Stimulated activated naive CD4-positive, alpha-beta T cell treated with Interleukin-2 at 50 U/mL for 16 hours (primary cell): ENCODE measurements around the gene PLEKHD1.
"Not testable (repeated sequence)": the region's sequence is repeated elsewhere in the genome, so short reads cannot be mapped to it uniquely, and the experiment has no call there.

Source experiments
- DNase-seq: peaks from one replicate; lab custom pipeline; 2025; lab: John Stamatoyannopoulos, UW

PLEKHD1 gene

GRCh38 chr14:69484444-69485314 is at the start of gene PLEKHD1:
PLEKHD1 (plus strand) TSS chr14:69484728; CDS start chr14:69484966, 238 bp downstream.
- DNase-seq: no peak

DNA sequence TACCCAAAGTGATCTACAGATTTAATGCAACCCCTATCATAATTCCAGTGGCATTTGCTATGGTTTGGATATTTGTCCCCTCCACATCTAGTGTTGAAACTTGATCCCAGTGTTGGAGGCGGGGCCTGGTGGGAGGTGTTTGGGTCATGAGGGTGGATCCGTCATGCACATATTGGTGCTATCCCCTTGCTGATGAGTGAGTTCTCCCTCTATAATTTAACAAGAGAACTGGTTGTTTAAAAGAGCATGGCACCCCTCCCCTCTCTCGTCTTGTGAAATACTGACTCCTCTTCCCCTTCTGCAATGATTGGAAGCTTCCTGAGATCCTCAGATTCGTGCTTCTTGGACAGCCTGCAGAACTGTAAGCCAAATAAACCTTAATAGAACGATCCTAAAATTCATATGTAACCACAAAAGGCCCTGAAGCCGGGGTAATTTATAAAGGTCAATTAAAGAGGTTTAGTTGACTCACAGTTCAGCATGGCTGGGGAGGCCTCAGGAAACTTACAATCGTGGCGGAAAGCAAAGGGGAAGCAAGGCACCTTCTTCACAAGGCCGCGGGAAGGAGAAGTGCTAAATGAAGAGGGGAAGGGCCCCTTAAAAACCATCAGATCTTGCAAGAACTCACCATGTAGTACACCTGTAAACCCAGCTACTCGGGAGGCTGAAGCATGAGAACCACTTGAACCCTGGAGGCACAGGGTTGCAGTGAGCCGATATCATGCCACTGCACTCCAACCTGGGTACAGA is 44.8 kb upstream of the PLEKHD1 start:
- no peak for DNase-seq

DNA sequence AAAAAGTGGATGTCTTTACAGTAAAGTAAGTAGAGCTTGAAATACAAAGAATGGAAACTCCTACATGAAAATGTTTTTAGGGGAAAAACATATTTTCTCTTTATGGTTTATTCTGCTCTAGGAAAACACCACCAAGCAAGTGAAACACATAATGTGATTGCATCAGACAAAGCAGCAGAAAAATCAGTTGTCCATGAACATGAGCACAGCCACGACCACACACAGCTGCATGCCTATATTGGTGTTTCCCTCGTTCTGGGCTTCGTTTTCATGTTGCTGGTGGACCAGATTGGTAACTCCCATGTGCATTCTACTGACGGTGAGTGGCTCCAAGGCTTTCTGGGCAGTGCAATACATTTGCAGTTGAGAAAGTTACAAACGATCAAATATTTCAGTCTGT is 42.6 kb upstream of the PLEKHD1 start:
- no peak for DNase-seq

GRCh38 chr14:69443296-69443805 is 41.2 kb upstream of the PLEKHD1 start:
- DNase-seq: no peak

GRCh38 chr14:69449216-69449615 is 35.3 kb upstream of the PLEKHD1 start:
- no peak for DNase-seq

DNA sequence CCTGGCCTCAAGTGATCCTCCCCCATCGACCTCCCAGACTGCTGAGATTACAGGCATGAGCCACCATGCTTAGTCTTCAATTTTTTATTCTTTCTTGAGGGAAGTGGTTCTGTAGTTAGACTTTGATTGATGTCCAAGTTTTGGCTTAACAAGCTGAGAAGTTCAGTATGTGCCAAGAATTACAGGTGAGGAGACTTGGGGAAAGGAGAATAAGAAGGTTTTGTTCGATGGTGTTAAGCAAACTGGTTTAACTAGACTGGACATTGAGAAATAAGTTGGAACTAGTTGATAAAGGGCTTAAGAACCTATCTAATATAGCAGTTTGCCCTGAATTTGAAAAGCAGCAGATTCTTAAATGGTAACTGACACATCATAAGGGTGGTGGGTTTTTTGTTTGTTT is 32.6 kb upstream of the PLEKHD1 start:
- DNase-seq: no peak

DNA sequence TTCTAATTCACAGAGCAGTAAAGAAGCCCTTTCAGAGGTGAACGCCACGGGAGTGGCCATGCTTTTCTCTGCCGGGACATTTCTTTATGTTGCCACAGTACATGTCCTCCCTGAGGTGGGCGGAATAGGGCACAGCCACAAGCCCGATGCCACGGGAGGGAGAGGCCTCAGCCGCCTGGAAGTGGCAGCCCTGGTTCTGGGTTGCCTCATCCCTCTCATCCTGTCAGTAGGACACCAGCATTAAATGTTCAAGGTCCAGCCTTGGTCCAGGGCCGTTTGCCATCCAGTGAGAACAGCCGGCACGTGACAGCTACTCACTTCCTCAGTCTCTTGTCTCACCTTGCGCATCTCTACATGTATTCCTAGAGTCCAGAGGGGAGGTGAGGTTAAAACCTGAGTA is 26.2 kb upstream of the PLEKHD1 start:
- no peak for DNase-seq

DNA sequence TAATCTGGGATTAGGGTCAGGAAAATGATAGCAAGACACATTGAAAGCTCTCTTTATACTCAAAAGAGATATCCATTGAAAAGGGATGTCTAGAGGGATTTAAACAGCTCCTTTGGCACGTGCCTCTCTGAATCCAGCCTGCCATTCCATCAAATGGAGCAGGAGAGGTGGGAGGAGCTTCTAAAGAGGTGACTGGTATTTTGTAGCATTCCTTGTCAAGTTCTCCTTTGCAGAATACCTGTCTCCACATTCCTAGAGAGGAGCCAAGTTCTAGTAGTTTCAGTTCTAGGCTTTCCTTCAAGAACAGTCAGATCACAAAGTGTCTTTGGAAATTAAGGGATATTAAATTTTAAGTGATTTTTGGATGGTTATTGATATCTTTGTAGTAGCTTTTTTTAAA is 25.4 kb upstream of the PLEKHD1 start:
- DNase-seq: no peak

- peak; percentile 48 for DNase-seq
Observed at GRCh38 chr14:69460093-69460701, 24.3 kb upstream of the PLEKHD1 start.

DNA sequence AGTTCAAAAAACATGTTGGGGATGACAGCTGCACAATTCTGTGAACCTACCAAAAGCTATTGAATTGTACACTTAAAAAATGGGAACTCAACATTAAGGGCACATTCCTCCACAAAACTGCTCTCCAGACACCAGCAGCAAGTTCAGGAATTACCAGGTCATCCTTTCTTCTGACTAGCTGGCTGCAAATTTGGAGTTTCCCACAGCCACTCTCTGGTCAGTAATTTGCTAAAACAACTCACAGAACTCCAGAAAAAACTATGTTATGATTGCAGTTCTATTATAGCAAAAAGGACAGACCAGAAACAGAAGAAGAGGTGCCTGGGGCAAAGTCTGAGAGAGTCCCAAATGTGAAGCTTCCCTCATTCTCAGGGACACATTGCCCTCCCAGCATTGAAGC is 20.1 kb upstream of the PLEKHD1 start:
- DNase-seq: no peak

- no peak for DNase-seq
Observed at GRCh38 chr14:69464829-69465228, 19.7 kb upstream of the PLEKHD1 start.

- DNase-seq: no peak
Observed at GRCh38 chr14:69468949-69469348, 15.6 kb upstream of the PLEKHD1 start.

DNA sequence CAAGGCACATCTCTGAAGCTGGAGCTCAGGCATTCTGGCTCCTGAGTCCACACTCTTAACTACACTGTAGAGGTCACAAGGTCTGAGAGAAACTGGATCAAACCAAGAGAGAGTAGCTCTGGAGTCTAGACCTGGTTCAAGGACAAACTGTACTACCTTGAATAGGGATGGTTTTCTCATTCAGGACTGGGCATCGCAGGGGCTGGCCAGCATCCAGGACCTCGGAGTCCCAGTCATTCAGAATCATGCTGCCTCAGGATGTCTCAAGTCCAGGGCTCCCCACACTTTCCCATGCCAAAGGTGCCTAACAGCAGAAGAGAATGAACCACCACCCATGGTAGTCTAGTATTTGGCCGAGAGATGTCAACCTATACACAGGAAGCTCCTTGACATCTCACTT is 13.1 kb upstream of the PLEKHD1 start:
- DNase-seq: no peak

- DNase-seq: no peak
Observed at GRCh38 chr14:69471916-69472315, 12.6 kb upstream of the PLEKHD1 start.

DNA sequence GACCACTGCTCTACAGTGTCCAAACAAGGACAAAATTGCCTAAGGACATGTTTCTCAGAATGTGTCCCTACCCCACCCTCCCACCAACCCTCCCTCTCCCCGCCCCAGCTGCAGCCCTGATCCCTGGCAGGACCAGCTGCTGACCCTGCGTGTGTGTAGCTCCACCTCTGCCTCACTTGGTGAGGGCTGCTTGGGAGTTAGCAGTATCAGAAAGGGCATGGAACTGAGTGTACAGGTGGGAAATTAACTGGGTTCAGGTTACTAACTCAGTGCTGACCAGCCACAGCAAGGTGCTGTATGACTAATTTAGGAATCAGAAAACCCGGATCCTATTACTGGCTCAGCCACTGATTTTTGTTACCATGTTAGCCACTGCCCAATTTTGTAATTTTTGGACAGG is 11.3 kb upstream of the PLEKHD1 start:
- no peak for DNase-seq

- DNase-seq: no peak
Observed at GRCh38 chr14:69473946-69474345, 10.6 kb upstream of the PLEKHD1 start.

DNA sequence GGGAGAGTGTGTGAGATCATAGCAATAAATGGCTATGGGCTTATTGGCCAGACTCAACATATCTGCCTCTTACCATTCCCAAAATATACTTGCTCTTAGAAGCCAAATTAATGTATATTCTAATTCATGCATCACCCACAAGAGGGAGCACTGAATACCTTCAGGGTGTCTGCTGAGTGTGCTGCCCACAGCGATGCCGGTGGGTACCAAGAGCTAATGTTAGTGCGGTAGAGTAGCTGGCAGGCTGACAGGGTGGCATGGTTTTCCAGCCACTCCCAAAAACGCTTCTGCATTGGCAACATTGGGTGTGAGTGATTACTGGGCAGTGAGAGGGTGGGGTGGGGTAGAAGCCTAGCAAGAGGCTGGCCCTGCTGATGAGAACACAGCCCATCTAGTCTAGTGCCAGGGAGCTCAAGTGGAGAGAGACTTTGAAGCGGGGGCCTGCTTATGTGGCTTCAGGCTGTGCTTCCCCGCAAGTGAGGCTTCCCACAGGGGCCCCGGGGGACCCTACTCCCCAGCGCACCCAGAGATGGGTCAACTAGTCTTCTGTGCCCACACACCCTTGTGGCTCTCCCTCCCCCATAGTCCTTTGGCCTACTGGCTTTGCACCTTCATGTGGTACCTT is 9.2 kb upstream of the PLEKHD1 start:
- no peak for DNase-seq

DNA sequence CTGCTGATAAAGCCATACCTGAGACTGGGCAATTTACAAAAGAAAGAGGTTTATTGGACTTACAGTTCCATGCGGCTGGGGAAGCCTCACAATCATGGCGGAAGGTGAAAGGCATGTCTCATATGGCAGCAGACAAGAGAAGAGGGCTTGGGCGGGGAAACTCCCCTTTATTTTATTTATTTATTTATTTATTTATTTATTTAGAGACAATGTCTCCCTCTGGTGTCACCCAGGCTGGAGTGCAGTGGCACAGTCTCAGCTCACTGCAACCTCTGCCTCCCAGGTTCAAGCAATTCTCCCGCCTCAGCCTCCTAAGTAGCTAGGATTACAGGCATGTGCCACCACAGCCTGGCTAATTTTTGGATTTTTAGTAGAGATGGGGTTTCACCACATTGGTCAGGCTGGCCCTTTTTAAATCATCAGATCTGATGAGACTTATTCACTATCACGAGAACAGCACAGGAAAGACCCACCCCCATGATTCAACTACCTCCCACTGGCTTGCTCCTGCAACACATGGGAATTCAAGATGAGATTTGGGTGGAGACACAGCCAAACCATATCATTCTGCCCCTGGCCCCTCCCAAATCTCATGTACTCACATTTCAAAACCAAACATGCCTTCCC is 7.6 kb upstream of the PLEKHD1 start:
- not testable (repeated sequence) for DNase-seq

DNA sequence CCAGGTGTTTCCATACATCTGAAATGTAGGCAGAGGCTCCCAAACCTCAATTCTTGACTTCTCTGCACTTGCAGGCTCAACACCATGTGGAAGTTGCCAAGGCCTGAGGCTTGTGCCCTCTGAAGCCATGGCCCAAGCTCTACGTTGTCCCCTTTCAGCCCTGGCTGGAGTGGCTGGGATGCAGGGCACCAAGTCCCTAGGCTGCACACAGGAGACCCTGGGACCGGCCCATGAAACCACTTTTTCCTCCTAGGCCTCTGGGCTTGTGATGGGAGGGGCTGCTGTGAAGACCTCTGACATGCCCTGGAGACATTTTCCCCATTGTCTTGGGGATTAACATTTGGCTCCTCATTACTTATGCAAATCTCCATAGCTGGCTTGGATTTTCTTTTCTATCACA is 6.5 kb upstream of the PLEKHD1 start:
- not testable (repeated sequence) for DNase-seq

DNA sequence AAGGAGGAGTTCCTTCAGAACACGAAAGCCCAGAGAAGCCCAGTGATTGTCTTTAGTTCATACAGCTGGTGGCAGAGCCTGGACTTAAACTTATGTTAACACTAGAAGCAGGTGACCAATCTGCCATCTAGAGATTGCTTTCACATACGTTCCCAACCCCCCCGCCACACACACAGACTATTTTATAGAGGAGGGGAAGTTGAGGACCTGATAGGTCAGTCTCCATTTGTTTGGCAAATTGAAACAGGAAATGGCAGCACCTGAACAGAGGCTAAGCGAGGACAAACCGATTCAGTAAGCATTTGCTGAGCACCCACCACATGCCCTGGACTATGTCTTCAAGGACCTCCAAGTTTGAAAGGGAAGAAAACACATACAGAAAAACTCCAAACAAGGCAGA is 4.8 kb upstream of the PLEKHD1 start:
- no peak for DNase-seq

GRCh38 chr14:69480136-69480535 is 4.4 kb upstream of the PLEKHD1 start:
- no peak for DNase-seq
